ENCODE data around the gene FBXO15. TPM values are rescaled to one million over a fixed set of nuclear protein-coding genes. Genes with fewer than 3 reads are reported as not detected.

Gene FBXO15
- total and polyA plus RNA-seq, 2 of the 8 experiments (the other 6 are each of a cell fraction or from before 2014, with no cell fraction given), result 0.84 to 0.85 TPM

DNA sequence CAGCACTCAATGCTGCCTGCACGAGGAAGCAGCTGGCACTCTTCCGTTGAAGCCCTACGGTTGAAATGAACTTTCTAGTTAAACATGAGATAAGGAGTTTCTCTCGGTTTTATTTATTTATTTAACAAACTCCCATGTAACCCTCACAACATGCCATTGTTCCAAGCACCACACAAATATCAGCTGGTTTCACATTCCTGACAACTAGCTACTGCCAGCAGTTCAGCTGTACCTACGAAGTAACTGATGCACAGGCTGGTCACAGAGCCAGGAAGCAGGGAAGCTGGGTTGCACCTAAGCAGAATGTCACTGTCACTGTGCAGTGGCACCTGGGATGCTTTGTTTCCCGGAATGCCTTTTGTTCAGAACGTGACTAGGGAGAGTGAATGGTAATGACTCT, 18.8 kb upstream of the FBXO15 start:
- Histone ChIP-seq H3K36me3 (ENCODE audit: control insufficient read depth in 2 of 4, insufficient read depth in 4 of 4, low read length in 3 of 4) (no peaks in the 10 kb centered on the region), H2BK12ac (ENCODE audit: low read depth, low read length) (no peak overlapping the region), H3K27me3 (replicated peaks in 1 of 4; ENCODE audit: control insufficient read depth in 3 of 4, extremely low read depth in 1 of 4, insufficient read depth in 3 of 4, low read length in 3 of 4) (no peaks in the 10 kb centered on the region; a peak in 2 of 7 replicates), H3K79me2 (ENCODE audit: control insufficient read depth in 1 of 2, insufficient read depth in 2 of 2, low read length in 2 of 2) (no peaks in the 10 kb centered on the region), H3K14ac (ENCODE audit: insufficient read length) (no peak overlapping the region), H3K27ac (ENCODE audit: low read depth, low read length) (no peak overlapping the region), H3K79me1 (ENCODE audit: low read depth, low read length) (no peaks in the 10 kb centered on the region), H3K9ac (replicated peaks in 1 of 4; ENCODE audit: extremely low read depth in 1 of 4, low read depth in 3 of 4, low read length in 3 of 4) (no peak overlapping the region), H3K9me3 (ENCODE audit: insufficient read depth in 2 of 2, low read depth in 1 of 2, low read length in 1 of 2) (no peaks in the 10 kb centered on the region), H4K20me1 (replicated peaks in 1 of 2; ENCODE audit: control insufficient read depth in 1 of 2, insufficient read depth in 2 of 2, low read length in 2 of 2) (no peaks in the 10 kb centered on the region), H3K18ac (ENCODE audit: extremely low read depth, low read length) (no peak overlapping the region), H2BK120ac (replicated peaks; ENCODE audit: low read depth, low read length) (no peak overlapping the region), H4K91ac (replicated peaks; ENCODE audit: insufficient read length, low read length) (no peak overlapping the region), H2AFZ (ENCODE audit: low read length) (0 out of 2 replicates have a peak overlapping the region, but pooled peaks have one; percentile 5), H3K23me2 (ENCODE audit: low read depth, low read length) (no peaks in the 10 kb centered on the region), H2BK20ac (ENCODE audit: low read length) (no peak overlapping the region), H3K4me3 (ENCODE audit: extremely low read depth in 1 of 4, insufficient read depth in 2 of 4, low read depth in 3 of 4, low read length in 4 of 4) (no peak overlapping the region), H2BK5ac (ENCODE audit: low read depth, low read length) (no peak overlapping the region), H3K23ac (ENCODE audit: insufficient read length) (no peak overlapping the region), H3K4me1 (replicated peaks in 1 of 4; ENCODE audit: control insufficient read depth in 3 of 4, insufficient read depth in 4 of 4, low read length in 3 of 4) (no peaks in the 10 kb centered on the region), H2BK15ac (ENCODE audit: low read length) (no peak overlapping the region), H3K4me2 (ENCODE audit: insufficient read depth in 1 of 2, low read depth in 2 of 2, low read length in 2 of 2) (no peak overlapping the region), H2AK5ac (ENCODE audit: low read depth, low read length) (no peak overlapping the region), H3K4ac (replicated peaks; ENCODE audit: insufficient read length, low read depth, low read length) (no peak overlapping the region), H3K56ac (replicated peaks; ENCODE audit: insufficient read length, low read depth, low read length) (no peak overlapping the region), H4K8ac (ENCODE audit: extremely low read depth, insufficient read depth, low read length) (no peak overlapping the region), H4K5ac (ENCODE audit: insufficient read length, low read depth, low read length) (no peak overlapping the region)
- DNase-seq (ENCODE audit: low read depth in 1 of 2, low spot score in 2 of 2) (no peak), FAIRE-seq (no peak)
- ChIA-PET CTCF (ENCODE audit: partially characterized antibody) (interaction anchor here (0.9 to 1.8 kb wide), 4 partner anchors 13 to 386 kb away, joined by 3 to 6 read pairs (median 3); no protein-coding TSS in a partner anchor), POLR2A (ENCODE audit: partially characterized antibody) (interaction anchor here (1.0 to 1.3 kb wide), 2 partner anchors 9 to 12 kb away, joined by 3 to 4 read pairs; no protein-coding TSS in a partner anchor)
- 85% methylated on average over 7 of the region's 7 CpGs; no CpG with 5 or more reads in 1 of the 2 experiments for WGBS, 2 experiments (ENCODE audit: extremely low coverage in 1 of 2, insufficient coverage in 1 of 2, insufficient read length in 1 of 2, insufficient replicate concordance in 2 of 2, low coverage in 1 of 2, low lambda C conversion rate in 2 of 2, missing lambda C conversion rate in 1 of 2)
- no peak for TF ChIP-seq JUND (IDR thresholded peaks at IDR 0.05; ENCODE audit: low read length)
- no peak for TF ChIP-seq KDM5A (IDR thresholded peaks at IDR 0.05; ENCODE audit: low read length)
- TF ChIP-seq CEBPB (IDR thresholded peaks at IDR 0.05; ENCODE audit: low read depth, low read length), result no peak
- no peak for TF ChIP-seq GABPA (IDR thresholded peaks at IDR 0.05; ENCODE audit: borderline replicate concordance, insufficient read depth, low read length)
- TF ChIP-seq SP2 (IDR thresholded peaks at IDR 0.05; ENCODE audit: low read length), result no peak
- no peak for TF ChIP-seq NANOG (IDR thresholded peaks at IDR 0.05; ENCODE audit: insufficient read depth, low read depth, low read length, poor library complexity, severe bottlenecking)
- no peak for TF ChIP-seq ZNF274 (IDR thresholded peaks at IDR 0.05; ENCODE audit: borderline replicate concordance, extremely low read depth, low read length)
- no peak for TF ChIP-seq POU5F1 (IDR thresholded peaks at IDR 0.05; ENCODE audit: low read depth, low read length)
- no peak for TF ChIP-seq GTF2F1 (IDR thresholded peaks at IDR 0.05; ENCODE audit: borderline replicate concordance, low read depth, low read length)
- TF ChIP-seq NRF1 (IDR thresholded peaks at IDR 0.05; ENCODE audit: low read depth, low read length), result no peak
- TF ChIP-seq RBBP5 (IDR thresholded peaks at IDR 0.05; ENCODE audit: borderline replicate concordance, low read depth, low read length), result no peak
- TF ChIP-seq EZH2 (IDR thresholded peaks at IDR 0.05; ENCODE audit: low read depth, low read length, severe bottlenecking), result no peak
- no peak for TF ChIP-seq SP4 (IDR thresholded peaks at IDR 0.05; ENCODE audit: low read length)
- TF ChIP-seq ASH2L (IDR thresholded peaks at IDR 0.05; ENCODE audit: low read length), result no peak
